Liver (tissue), 9 donors: ENCODE data around the gene NLRP9. TPM values are rescaled to one million over a fixed set of nuclear protein-coding genes. Genes with fewer than 3 reads are reported as not detected.
"Not testable (repeated sequence)": the region's sequence is repeated elsewhere in the genome, so short reads cannot be mapped to it uniquely, and the experiment has no call there.

Experiments
- DNase-seq: peaks from one replicate; pipeline ENCODE4 v3.0.0-alpha.2; 2017; ENCODE audit warnings: low spot score
- H3K27ac ChIP-seq, 2 donors: one replicate each; pipeline ENCODE4 v1.7.0; 2013; ENCODE audit warnings: inconsistent platforms in 2 of 2, low read length in 2 of 2, control low read depth in 1 of 2, low read depth in 1 of 2, mild to moderate bottlenecking in 1 of 2
- H3K27me3 ChIP-seq, 4 donors: one replicate each; pipeline versions ENCODE4 v1.6.1 to v1.7.0; 2013; ENCODE audit warnings: low read length in 3 of 4, inconsistent platforms in 1 of 4, mild to moderate bottlenecking in 1 of 4, moderate library complexity in 1 of 4; ENCODE audit not compliant: control insufficient read depth in 4 of 4, insufficient read depth in 4 of 4
- H3K36me3 ChIP-seq, 4 donors: one replicate each; pipeline versions ENCODE4 v1.6.1 to v1.7.0; 2013; ENCODE audit warnings: low read length in 3 of 4, mild to moderate bottlenecking in 3 of 4, low read depth in 1 of 4, moderate library complexity in 1 of 4; ENCODE audit not compliant: control insufficient read depth in 4 of 4, insufficient read depth in 3 of 4
- H3K4me1 ChIP-seq, 4 donors: one replicate each; pipeline versions ENCODE4 v1.6.1 to v1.7.0; 2013; ENCODE audit warnings: low read length in 3 of 4, mild to moderate bottlenecking in 3 of 4, moderate library complexity in 1 of 4; ENCODE audit not compliant: control insufficient read depth in 4 of 4, insufficient read depth in 4 of 4
- H3K4me3 ChIP-seq, 3 donors: one replicate each; pipeline versions ENCODE4 v1.6.1 to v1.7.0; 2013; ENCODE audit warnings: low read length in 3 of 3, control low read depth in 1 of 3, low read depth in 1 of 3, mild to moderate bottlenecking in 1 of 3
- H3K9ac ChIP-seq, 2 donors: one replicate each; pipeline ENCODE4 v1.7.0; 2013; ENCODE audit warnings: low read length in 2 of 2, mild to moderate bottlenecking in 2 of 2, moderate library complexity in 2 of 2, control low read depth in 1 of 2, low read depth in 1 of 2
- H3K9me3 ChIP-seq, 4 donors: one replicate each; pipeline versions ENCODE4 v1.6.1 to v1.7.0; 2013; ENCODE audit warnings: low read length in 3 of 4; ENCODE audit not compliant: control insufficient read depth in 4 of 4
- FOXA1 ChIP-seq: IDR thresholded peaks from 2 replicates; pipeline ENCODE4 v1.6.1; 2016; ENCODE audit warnings: antibody characterized with exemption
- GABPA ChIP-seq, 2 donors: IDR thresholded peaks in 1 of 2; conservative IDR thresholded peaks in 1 of 2; 2 replicates each; pipeline ENCODE4 v1.6.1; 2016; ENCODE audit warnings: antibody characterized with exemption in 2 of 2, mild to moderate bottlenecking in 1 of 2, moderate library complexity in 1 of 2
- HNF4G ChIP-seq: IDR thresholded peaks from 2 replicates; pipeline ENCODE4 v1.6.1; 2016; ENCODE audit warnings: antibody characterized with exemption
- JUND ChIP-seq, 2 donors: IDR thresholded peaks; 2 replicates each; pipeline ENCODE4 v1.6.1; 2016; ENCODE audit warnings: antibody characterized with exemption in 2 of 2
- NR2F2 ChIP-seq: IDR thresholded peaks from 2 replicates; pipeline ENCODE4 v1.6.1; 2016; ENCODE audit warnings: antibody characterized with exemption
- RAD21 ChIP-seq, 2 donors: IDR thresholded peaks; 2 replicates each; pipeline ENCODE4 v1.6.1; 2016; ENCODE audit warnings: antibody characterized with exemption in 2 of 2, mild to moderate bottlenecking in 2 of 2
- RXRA ChIP-seq, 2 donors: IDR thresholded peaks; 2 replicates each; pipeline ENCODE4 v1.6.1; 2017 to 2018; ENCODE audit warnings: antibody characterized with exemption in 2 of 2, mild to moderate bottlenecking in 1 of 2
- TAF1 ChIP-seq: conservative IDR thresholded peaks from 2 replicates; pipeline ENCODE4 v1.6.1; 2016; ENCODE audit warnings: antibody characterized with exemption, mild to moderate bottlenecking
- WGBS: extraction: QIAGEN DNeasy Blood & Tissue Kit; methylation state at CpG from one replicate; pipeline ENCODE4 v1.1.7; 2013; 5-methylcytosine and 5-hydroxymethylcytosine counted together
- polyA plus RNA-seq, 2 donors: library from polyadenylated mRNA; stranded (reverse) in 1 of 2; unstranded in 1 of 2; fragments of 200-250 nt in 1 of 2; fragments of >200 nt in 1 of 2; fragmentation: Nextera tagmentation in 1 of 2; extraction: Ambion mirVana in 1 of 2; gene quantifications; one replicate each; pipeline versions ENCODE4 v1.2.1 to v1.2.3, GENCODE V29; 2013 to 2015
- total RNA-seq, 2 donors: library from RNA; depleted of rRNA; stranded (reverse); fragments of >200 nt; gene quantifications; one replicate each; pipeline ENCODE4 v1.2.3, GENCODE V29; 2014
- donor health status: healthy.
- donor health status: healthy.
- donor health status: healthy.
- donor health status: healthy.
- donor health status: healthy.

NLRP9 gene
- total RNA-seq, result not detected
- polyA plus RNA-seq, result not detected

DNA sequence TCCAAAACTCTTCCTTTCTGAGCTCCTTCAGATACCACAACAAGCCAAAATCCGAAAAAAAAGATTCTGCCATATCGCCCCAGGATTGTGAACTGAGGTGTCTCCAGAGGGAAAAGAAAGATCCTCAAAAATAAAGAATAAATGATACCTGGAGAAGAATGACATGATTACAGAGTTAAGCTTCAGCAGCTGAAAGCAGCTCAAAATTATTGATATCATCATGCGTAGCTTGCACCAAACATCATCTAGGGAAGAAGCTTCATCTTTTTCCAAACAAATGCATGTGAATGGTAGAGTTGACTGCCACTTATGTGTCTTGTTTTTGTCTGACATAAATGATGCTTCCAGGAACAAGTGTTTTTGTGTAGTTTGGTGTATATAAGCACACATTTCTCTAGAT, at the start of gene NLRP9:
TSS of gene NLRP9 (minus strand) at position 101 of the 400 bp plus-strand sequence. CDS start at position 73, 28 bp downstream.
- Histone ChIP-seq H3K9me3 (no peaks in the 10 kb centered on the region), H3K4me3 (no peak within 1 kb of the TSS), H3K36me3 (no peaks in the 10 kb centered on the region), H3K27ac (no peak within 1 kb of the TSS), H3K27me3 (no peaks in the 10 kb centered on the region), H3K4me1 (no peaks in the 10 kb centered on the region), H3K9ac (no peak within 1 kb of the TSS)
- 89% methylated on average over 3 of the region's 3 CpGs for WGBS
- TF ChIP-seq GABPA (IDR thresholded peaks at IDR 0.05 in 1 of 2, conservative IDR thresholded peaks at IDR 0.05 in 1 of 2) (no peak), FOXA1 (no peak), RXRA (IDR thresholded peaks at IDR 0.05) (no peak), HNF4G (no peak)
- DNase-seq, result no peak

DNA sequence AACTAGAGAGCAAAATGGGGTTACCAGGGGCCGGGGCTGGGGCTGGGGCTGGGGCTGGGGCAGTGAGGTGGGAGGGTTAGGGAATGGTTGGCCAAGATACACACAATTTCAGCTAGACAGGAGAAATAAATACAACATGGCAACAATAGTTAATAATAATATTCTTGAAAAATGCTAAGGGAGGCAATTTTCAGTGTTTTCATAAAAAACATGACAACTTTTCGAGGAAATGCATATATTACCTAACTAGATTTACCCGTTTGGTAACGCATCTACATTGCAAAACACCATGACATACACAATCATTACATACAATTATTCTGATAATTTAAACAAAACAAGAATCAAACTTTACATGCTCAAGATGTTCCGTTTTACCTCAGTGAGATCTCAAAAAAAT, 42.9 kb upstream of the NLRP9 start:
- Histone ChIP-seq H3K36me3 (no peaks in the 10 kb centered on the region), H3K9ac (no peak overlapping the region), H3K27ac (no peak overlapping the region), H3K4me3 (no peak overlapping the region), H3K27me3 (no peaks in the 10 kb centered on the region), H3K9me3 (no peaks in the 10 kb centered on the region), H3K4me1 (no peaks in the 10 kb centered on the region)
- WGBS, result 77% methylated on average over 5 of the region's 5 CpGs
- no peak for DNase-seq
- TF ChIP-seq HNF4G, result no peak

DNA sequence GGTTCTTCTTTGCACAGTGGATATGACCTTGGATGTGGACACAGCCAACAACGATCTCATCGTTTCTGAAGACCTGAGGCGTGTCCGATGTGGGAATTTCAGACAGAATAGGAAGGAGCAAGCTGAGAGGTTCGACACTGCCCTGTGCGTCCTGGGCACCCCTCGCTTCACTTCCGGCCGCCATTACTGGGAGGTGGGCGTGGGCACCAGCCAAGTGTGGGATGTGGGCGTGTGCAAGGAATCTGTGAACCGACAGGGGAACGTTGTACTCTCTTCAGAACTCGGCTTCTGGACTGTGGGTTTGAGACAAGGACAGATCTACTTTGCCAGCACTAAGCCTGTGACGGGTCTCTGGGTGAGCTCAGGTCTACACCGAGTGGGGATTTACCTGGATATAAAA, 40.1 kb upstream of the NLRP9 start:
- no peaks in the 10 kb centered on the region for H3K9me3 ChIP-seq
- no peaks in the 10 kb centered on the region for H3K36me3 ChIP-seq
- TF ChIP-seq RAD21 (IDR thresholded peaks at IDR 0.05) (no peak), GABPA (IDR thresholded peaks at IDR 0.05 in 1 of 2, conservative IDR thresholded peaks at IDR 0.05 in 1 of 2) (no peak), JUND (IDR thresholded peaks at IDR 0.05) (no peak), NR2F2 (no peak)
- no peak overlapping the region for H3K27ac ChIP-seq
- H3K4me3 ChIP-seq, result no peak overlapping the region
- H3K27me3 ChIP-seq, result peaks cover 0 to 4% (median 0%) of the 10 kb centered on the region in 4 donors
- DNase-seq, result no peak
- H3K9ac ChIP-seq, result no peak overlapping the region
- WGBS, result 79% methylated on average over 16 of the region's 16 CpGs
- no peaks in the 10 kb centered on the region for H3K4me1 ChIP-seq

DNA sequence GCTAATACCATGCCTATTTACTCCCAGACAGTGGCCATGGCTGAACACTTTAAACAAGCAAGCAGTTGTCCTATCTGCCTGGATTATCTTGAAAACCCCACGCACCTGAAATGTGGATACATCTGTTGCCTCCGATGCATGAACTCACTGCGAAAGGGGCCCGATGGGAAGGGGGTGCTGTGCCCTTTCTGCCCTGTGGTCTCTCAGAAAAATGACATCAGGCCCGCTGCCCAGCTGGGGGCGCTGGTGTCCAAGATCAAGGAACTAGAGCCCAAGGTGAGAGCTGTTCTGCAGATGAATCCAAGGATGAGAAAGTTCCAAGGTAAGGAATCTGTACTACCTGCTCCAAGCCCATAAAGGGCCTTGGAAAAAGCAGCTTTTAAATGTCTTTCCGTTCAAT, 39.3 kb upstream of the NLRP9 start:
- Histone ChIP-seq H3K36me3 (no peaks in the 10 kb centered on the region), H3K9me3 (no peaks in the 10 kb centered on the region), H3K4me1 (no peaks in the 10 kb centered on the region), H3K27me3 (peaks cover 0 to 4% (median 0%) of the 10 kb centered on the region in 4 donors), H3K27ac (no peak overlapping the region), H3K4me3 (no peak overlapping the region), H3K9ac (no peak overlapping the region)
- no peak for DNase-seq
- TF ChIP-seq RAD21 (IDR thresholded peaks at IDR 0.05) (peak in 1 of 2 donors; percentile 43), TAF1 (no peak)
- 32% methylated on average over 7 of the region's 7 CpGs for WGBS

DNA sequence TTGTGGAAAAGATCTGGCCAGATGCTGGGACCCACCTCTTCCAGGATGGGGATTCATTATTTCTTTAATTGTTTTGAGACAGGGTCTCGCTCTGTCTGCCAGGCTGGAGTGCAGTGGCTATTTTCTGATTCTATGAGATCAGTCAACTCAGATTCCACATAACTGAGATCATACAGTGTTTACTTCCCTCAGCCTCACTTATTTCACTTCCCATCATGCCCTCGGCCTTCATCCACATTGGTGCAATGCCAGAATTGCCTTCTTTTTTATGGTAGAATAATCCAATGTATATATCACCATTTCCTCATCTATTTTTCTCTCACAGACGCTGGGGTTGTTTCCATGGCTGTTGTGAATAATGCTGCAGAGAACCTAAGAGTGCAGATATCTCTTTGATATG, 31.4 kb upstream of the NLRP9 start:
- DNase-seq, H3K4me1 ChIP-seq, H3K27ac ChIP-seq, H3K9me3 ChIP-seq, H3K9ac ChIP-seq, H3K36me3 ChIP-seq, H3K4me3 ChIP-seq, H3K27me3 ChIP-seq: not testable (repeated sequence)
- 47% methylated on average over 3 of the region's 3 CpGs for WGBS

DNA sequence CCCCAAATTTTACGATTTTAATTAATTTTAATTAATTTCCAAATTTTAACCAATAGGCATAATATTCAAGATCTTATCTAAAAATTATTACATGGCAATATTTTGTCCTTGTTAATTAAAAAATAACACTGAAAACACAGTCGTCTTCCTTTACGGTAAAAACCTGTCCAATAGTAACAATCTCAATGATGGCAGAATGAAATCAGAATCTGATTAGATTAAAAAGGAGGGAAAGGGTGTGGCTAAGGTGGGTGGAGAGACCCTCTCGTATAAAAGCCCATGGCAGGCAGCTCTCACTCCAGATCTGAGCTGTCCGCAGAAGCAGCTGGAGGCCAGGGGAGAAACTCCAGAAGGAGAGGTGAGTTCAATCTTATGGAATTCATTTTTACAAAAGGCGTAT, 30.6 kb upstream of the NLRP9 start, which contains the start of gene RFPL4AL1:
TSS of gene RFPL4AL1 (plus strand) at position 301 of the 400 bp plus-strand sequence. CDS start 2,687 bp downstream, outside the sequence.
- 82% methylated on average over 5 of the region's 6 CpGs for whole genome bisulfite sequencing
- not testable (repeated sequence) for H3K9ac ChIP-seq, H3K27me3 ChIP-seq, DNase-seq, H3K36me3 ChIP-seq, H3K27ac ChIP-seq, H3K9me3 ChIP-seq, H3K4me1 ChIP-seq, H3K4me3 ChIP-seq
